Activated CD8-positive, alpha-beta memory T cell treated with anti-CD3 and anti-CD28 coated beads, Interleukin-2, amount 50 U/mL, for 48 hours (primary cell): ENCODE data around the gene PRPF4.

Source experiments
- DNase-seq: peaks from one replicate; pipeline ENCODE4 v3.0.0-alpha.2; 2020

Gene PRPF4

GRCh38 chr9:113315231-113315630, 39.8 kb downstream of the PRPF4 start:
- DNase-seq, result no peak

- DNase-seq, result no peak
Observed at GRCh38 chr9:113316030-113316429, 40.6 kb downstream of the PRPF4 start.

GRCh38 chr9:113317777-113318176, 42.3 kb downstream of the PRPF4 start:
- no peak for DNase-seq

GRCh38 chr9:113319054-113319453, 43.6 kb downstream of the PRPF4 start:
- no peak for DNase-seq

- DNase-seq, result no peak
Observed at GRCh38 chr9:113320051-113320450, 44.6 kb downstream of the PRPF4 start.

- no peak for DNase-seq
Observed at GRCh38 chr9:113322671-113323070, 47.2 kb downstream of the PRPF4 start.

- DNase-seq, result no peak
Observed at GRCh38 chr9:113326230-113326629, 50.8 kb downstream of the PRPF4 start.

- DNase-seq, result no peak
Observed at GRCh38 chr9:113328045-113328782, 52.8 kb downstream of the PRPF4 start.

GRCh38 chr9:113331780-113332179, 56.3 kb downstream of the PRPF4 start:
- no peak for DNase-seq

- no peak for DNase-seq
Observed at GRCh38 chr9:113337714-113338113, 62.3 kb downstream of the PRPF4 start.

DNA sequence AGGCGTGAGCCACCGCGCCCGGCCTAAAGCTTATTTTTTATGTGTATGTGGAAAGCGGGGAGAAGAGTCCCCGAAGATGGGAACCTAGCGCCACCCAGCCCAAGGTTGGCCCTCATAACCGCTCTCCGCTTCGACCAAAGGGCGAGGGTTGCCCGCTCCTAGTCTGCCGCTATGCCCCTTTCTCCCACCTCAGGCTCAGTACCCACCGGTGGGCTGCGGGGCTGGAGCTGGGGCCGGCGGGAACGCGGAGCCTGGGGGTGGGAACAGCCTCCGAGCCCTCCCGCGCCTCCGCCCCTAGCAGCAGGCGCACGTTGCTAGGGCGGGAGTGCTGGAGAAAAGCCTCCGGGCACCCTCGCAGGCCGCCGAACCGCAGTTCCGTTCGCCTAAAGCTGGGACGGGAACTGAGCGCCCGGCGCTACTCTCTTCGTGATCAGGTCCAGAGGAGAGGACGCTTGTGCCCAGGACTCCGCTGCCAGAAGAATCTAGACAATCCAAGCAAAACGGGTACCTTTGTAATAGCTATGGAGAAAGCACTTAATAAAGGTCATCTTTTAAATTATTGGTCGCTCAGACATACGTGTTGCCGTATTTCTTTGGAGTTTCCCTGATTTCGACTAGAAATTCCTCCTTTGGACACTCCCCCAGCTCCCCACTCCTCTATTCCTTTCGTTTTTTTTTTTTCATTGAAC, 64.7 kb downstream of the PRPF4 start, which contains the start of gene WDR31:
WDR31 (minus strand) TSS at position 265 of the 689 bp plus-strand sequence. CDS start 8,253 bp downstream, outside the sequence.
- DNase-seq, result peak; percentile 91

DNA sequence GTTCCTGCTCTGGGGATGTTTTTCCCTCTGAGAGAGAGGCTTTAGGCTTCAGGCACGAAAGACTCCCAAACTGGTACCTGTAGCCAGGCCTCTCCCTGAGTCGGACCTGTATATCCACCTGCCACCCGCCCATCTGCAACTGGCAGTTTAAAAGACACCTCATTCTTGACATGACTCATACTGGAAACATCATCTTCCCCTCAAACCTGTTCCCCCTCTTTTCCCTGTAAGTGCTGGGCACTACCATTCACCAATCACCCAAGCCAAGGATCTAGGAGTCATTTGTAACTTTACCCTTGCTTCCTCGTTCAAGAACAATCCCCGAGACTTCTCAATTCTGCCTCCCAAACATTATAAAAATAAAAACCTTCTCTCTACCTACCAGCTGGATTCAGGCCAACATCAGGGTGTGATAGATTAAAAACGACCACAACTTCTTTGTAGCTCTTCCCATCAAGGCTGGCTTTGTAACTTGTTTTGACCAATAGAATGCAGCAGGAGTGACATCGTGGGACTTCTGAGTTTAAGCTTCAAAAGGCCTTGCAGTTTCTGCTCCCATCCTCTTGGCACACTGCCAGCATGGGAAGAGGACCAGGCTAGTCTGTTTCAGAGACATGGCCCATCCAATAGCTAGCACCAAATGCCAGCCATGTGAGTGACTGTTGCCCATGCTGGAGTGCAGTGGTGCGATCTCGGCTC, 66.4 kb downstream of the PRPF4 start:
- no peak for DNase-seq
